OCI-LY7 (cell line): ENCODE results near the gene ARHGEF10L. TPM values are rescaled to one million over a fixed set of nuclear protein-coding genes. Genes with fewer than 3 reads are reported as not detected.

Experiments used
- BruUV-seq: library from RNA; stranded (reverse); fragments of 400-500 nt; replicated peaks from 2 replicates; lab custom pipeline; 2021; lab: Mats Ljungman, UMichigan
- CTCF ChIA-PET: fragments of 300-600 bp; sonication (Branson Sonifier 250); formaldehyde crosslinking; loops from one replicate; lab custom pipeline; 2022; ENCODE audit warnings: antibody characterized with exemption; ENCODE audit not compliant: unreplicated experiment; lab: Charles Lee
- POLR2A ChIA-PET: fragments of 300-600 bp; sonication (Branson Sonifier 250); formaldehyde crosslinking; loops from one replicate; lab custom pipeline; 2022; ENCODE audit warnings: antibody characterized with exemption; lab: Charles Lee
- DNase-seq: peaks from one replicate; pipeline ENCODE4 v3.0.0-alpha.2; 2015; ENCODE audit warnings: low spot score
- H2AFZ ChIP-seq: fragments of 200-600 bp; sonication (generic), shearing (Covaris generic); 2 replicates; pipeline ENCODE4 v1.6.1; 2014; ENCODE audit warnings: mild to moderate bottlenecking, antibody characterized with exemption, low read length, moderate library complexity
- H3K27ac ChIP-seq: fragments of 200-600 bp; sonication (generic); 2 replicates; pipeline ENCODE4 v1.5.1; 2014; ENCODE audit warnings: mixed run types, low read depth, mild to moderate bottlenecking, moderate library complexity, low read length, inconsistent platforms; ENCODE audit not compliant: poor library complexity, severe bottlenecking
- H3K36me3 ChIP-seq: fragments of 200-600 bp; sonication (generic); 2 replicates; pipeline ENCODE4 v1.6.1; 2014; ENCODE audit warnings: mild to moderate bottlenecking, antibody characterized with exemption, low read length, moderate library complexity, mixed read lengths; ENCODE audit not compliant: insufficient read depth
- H3K4me1 ChIP-seq: fragments of 200-600 bp; sonication (generic); 2 replicates; pipeline ENCODE4 v1.5.1; 2014; ENCODE audit warnings: mild to moderate bottlenecking, low read length; ENCODE audit not compliant: insufficient read depth, poor library complexity, severe bottlenecking
- H3K4me2 ChIP-seq: fragments of 200-600 bp; sonication (generic); 2 replicates; pipeline ENCODE4 v1.6.1; 2014; ENCODE audit warnings: mild to moderate bottlenecking, low read length
- H3K4me3 ChIP-seq: fragments of 200-600 bp; sonication (generic); 2 replicates; pipeline ENCODE4 v1.5.1; 2014; ENCODE audit warnings: mild to moderate bottlenecking, low read depth, low read length; ENCODE audit not compliant: poor library complexity, severe bottlenecking
- H3K79me2 ChIP-seq: fragments of 200-600 bp; sonication (generic); 2 replicates; pipeline ENCODE4 v1.6.1; 2016; ENCODE audit warnings: low read depth, mild to moderate bottlenecking, low read length, moderate library complexity, mixed read lengths; ENCODE audit not compliant: insufficient read depth
- H3K9me2 ChIP-seq: fragments of 200-600 bp; sonication (generic); 2 replicates; pipeline ENCODE4 v1.6.1; 2016; ENCODE audit warnings: mild to moderate bottlenecking, low read length, mixed read lengths; ENCODE audit not compliant: insufficient read depth
- H3K9me3 ChIP-seq: fragments of 200-600 bp; sonication (generic); 2 replicates; pipeline ENCODE4 v1.6.1; 2014; ENCODE audit warnings: mild to moderate bottlenecking, mixed run types, low read length, mixed read lengths
- H4K20me1 ChIP-seq: fragments of 200-600 bp; sonication (generic); 2 replicates; pipeline ENCODE4 v1.6.1; 2014; ENCODE audit warnings: mild to moderate bottlenecking, antibody characterized with exemption, low read length, moderate library complexity, mixed read lengths; ENCODE audit not compliant: insufficient read depth
- EZH2phosphoT487 ChIP-seq: fragments of 200-600 bp; sonication (generic); IDR thresholded peaks from 2 replicates; pipeline ENCODE4 v1.6.1; 2018; ENCODE audit warnings: low read depth, borderline replicate concordance, mild to moderate bottlenecking, mixed run types, antibody characterized with exemption, low read length, moderate library complexity, mixed read lengths
- intact Hi-C: fragments of 100-400 bp; cut with micrococcal nuclease; formaldehyde crosslinking; loops from one replicate; pipeline ENCODE4 v1.10.0; 2022; ENCODE audit not compliant: unreplicated experiment
- total RNA-seq, 2 experiments: library from RNA; depleted of rRNA in 1 of 2; stranded (reverse); fragments of >200 nt in 1 of 2; shearing (Covaris generic) in 1 of 2; gene quantifications; 2 replicates each; pipeline ENCODE4 v1.2.3, GENCODE V29; 2014 to 2022
- TF ChIP-seq, protein P1 (sequence below): fragments of 200-600 bp; sonication (generic); conservative IDR thresholded peaks from 2 replicates; pipeline ENCODE4 v1.5.1; 2014; ENCODE audit warnings: mild to moderate bottlenecking, antibody characterized with exemption, low read length, moderate library complexity, mixed read lengths

The ARHGEF10L gene
- total RNA-seq, 2 experiments from 2014 or later: 2.4 TPM; not detected in 1

DNA sequence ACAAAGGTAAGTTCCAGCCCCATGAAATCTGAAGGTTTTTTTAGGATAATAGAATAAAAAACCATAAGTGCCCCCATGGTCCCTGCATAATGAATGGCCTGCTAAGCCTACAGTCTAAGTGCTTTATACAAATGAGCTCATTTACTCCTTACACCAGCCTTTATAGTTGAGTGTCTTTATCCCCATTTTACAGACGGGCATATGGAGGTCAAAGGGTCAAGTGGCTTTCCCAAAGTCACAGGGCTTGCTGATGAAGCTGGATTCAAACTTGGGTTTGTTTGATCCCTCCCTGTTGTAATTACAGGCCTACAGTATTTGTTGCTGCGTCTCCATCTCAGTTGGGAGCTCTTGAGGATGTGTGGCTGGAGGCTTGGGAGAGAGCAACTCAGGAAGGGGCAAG, 28.3 kb upstream of the ARHGEF10L start:
- no peak for TF ChIP-seq EZH2phosphoT487
- TF ChIP-seq, protein P1, sequence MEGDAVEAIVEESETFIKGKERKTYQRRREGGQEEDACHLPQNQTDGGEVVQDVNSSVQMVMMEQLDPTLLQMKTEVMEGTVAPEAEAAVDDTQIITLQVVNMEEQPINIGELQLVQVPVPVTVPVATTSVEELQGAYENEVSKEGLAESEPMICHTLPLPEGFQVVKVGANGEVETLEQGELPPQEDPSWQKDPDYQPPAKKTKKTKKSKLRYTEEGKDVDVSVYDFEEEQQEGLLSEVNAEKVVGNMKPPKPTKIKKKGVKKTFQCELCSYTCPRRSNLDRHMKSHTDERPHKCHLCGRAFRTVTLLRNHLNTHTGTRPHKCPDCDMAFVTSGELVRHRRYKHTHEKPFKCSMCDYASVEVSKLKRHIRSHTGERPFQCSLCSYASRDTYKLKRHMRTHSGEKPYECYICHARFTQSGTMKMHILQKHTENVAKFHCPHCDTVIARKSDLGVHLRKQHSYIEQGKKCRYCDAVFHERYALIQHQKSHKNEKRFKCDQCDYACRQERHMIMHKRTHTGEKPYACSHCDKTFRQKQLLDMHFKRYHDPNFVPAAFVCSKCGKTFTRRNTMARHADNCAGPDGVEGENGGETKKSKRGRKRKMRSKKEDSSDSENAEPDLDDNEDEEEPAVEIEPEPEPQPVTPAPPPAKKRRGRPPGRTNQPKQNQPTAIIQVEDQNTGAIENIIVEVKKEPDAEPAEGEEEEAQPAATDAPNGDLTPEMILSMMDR: no peak
- no peak for DNase-seq
- POLR2A ChIA-PET: interaction anchor here (0.9 kb wide), 1 partner anchor 25 kb away, joined by 3 read pairs; no protein-coding TSS in a partner anchor
- no peaks in the 10 kb centered on the region for H4K20me1 ChIP-seq
- H3K4me2 ChIP-seq: no peak overlapping the region
- no peaks in the 10 kb centered on the region for H3K9me2 ChIP-seq
- no peaks in the 10 kb centered on the region for H3K4me1 ChIP-seq
- intact Hi-C loops: no loop called here
- H3K27ac ChIP-seq: no peak overlapping the region
- no peaks in the 10 kb centered on the region for H3K36me3 ChIP-seq
- no peak overlapping the region for H3K4me3 ChIP-seq
- no peaks in the 10 kb centered on the region for H3K79me2 ChIP-seq
- BruUV-seq: no TSS peak
- H2AFZ ChIP-seq: no peak overlapping the region
- no peaks in the 10 kb centered on the region for H3K9me3 ChIP-seq
- CTCF ChIA-PET: interaction anchor here (1.1 kb wide), 1 partner anchor 26 kb away, joined by 3 read pairs; no protein-coding TSS in a partner anchor

DNA sequence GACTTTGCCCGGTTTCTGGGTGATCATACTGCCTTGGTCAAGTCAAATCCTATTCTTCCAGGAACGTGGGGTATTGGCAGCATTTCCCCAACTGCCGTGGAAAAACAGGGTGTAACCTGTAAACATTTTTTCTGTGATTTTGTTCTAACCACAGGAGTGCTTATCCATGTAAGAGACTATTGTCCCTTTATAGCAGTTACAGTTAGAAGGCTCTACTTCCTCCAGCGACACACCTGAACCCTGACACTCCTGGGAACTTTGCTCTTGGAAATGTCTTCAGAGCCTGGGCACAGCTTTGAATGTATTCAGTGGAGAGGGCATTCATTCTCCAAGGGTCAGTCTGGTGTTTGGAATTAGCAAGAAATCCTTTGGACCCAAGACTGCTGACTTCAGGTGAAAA, 26.4 kb upstream of the ARHGEF10L start:
- Histone ChIP-seq H3K4me3 (no peak overlapping the region), H3K9me2 (no peaks in the 10 kb centered on the region), H3K9me3 (no peaks in the 10 kb centered on the region), H3K27ac (no peak overlapping the region), H3K4me2 (no peak overlapping the region), H3K4me1 (no peaks in the 10 kb centered on the region), H3K79me2 (no peaks in the 10 kb centered on the region), H2AFZ (no peak overlapping the region), H4K20me1 (no peaks in the 10 kb centered on the region), H3K36me3 (no peaks in the 10 kb centered on the region)
- no TSS peak for BruUV-seq
- ChIA-PET POLR2A (interaction anchor here (0.6 kb wide), 1 partner anchor 1391 kb away, joined by 3 read pairs; no protein-coding TSS in a partner anchor), CTCF (no interaction called here)
- intact Hi-C loops: no loop called here
- TF ChIP-seq, protein P1: no peak
- no peak for TF ChIP-seq EZH2phosphoT487
- no peak for DNase-seq

DNA sequence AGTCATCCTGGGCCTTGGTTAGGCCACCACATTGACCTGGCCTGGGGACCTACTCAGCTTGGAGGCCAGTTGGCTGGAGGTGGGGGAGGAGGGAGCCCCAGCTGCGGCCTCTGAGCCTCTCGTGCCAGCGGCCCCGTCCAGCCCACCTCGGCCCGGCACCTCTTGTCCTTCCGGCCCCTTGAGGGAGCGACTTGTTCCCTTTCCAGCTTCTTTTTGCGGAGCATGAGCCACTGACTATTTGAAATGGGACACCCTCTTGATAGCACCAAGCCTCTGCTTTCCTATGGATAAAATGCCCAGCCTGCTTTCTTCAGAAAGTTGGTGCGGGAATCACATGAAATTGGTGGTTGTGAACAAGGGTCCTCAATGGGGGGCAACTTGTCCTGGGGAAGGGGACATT, 24.7 kb upstream of the ARHGEF10L start:
- POLR2A ChIA-PET: no interaction called here
- no TSS peak for BruUV-seq
- intact Hi-C loops: no loop called here
- Histone ChIP-seq H3K27ac (no peak overlapping the region), H3K4me2 (no peak overlapping the region), H3K4me1 (no peaks in the 10 kb centered on the region), H3K79me2 (no peaks in the 10 kb centered on the region), H3K9me2 (no peaks in the 10 kb centered on the region), H4K20me1 (no peaks in the 10 kb centered on the region), H3K36me3 (no peaks in the 10 kb centered on the region), H3K9me3 (no peaks in the 10 kb centered on the region), H2AFZ (no peak overlapping the region), H3K4me3 (no peak overlapping the region)
- TF ChIP-seq EZH2phosphoT487: no peak
- TF ChIP-seq, protein P1: no peak
- DNase-seq: no peak
- CTCF ChIA-PET: no interaction called here
